GM19240 (cell line): ENCODE data around the gene TANC1.

ENCODE experiments used
- DNase-seq: peaks from one replicate; pipeline ENCODE4 v3.0.0; 2011; ENCODE audit warnings: low spot score; ENCODE audit not compliant: insufficient read length

The TANC1 gene

DNA sequence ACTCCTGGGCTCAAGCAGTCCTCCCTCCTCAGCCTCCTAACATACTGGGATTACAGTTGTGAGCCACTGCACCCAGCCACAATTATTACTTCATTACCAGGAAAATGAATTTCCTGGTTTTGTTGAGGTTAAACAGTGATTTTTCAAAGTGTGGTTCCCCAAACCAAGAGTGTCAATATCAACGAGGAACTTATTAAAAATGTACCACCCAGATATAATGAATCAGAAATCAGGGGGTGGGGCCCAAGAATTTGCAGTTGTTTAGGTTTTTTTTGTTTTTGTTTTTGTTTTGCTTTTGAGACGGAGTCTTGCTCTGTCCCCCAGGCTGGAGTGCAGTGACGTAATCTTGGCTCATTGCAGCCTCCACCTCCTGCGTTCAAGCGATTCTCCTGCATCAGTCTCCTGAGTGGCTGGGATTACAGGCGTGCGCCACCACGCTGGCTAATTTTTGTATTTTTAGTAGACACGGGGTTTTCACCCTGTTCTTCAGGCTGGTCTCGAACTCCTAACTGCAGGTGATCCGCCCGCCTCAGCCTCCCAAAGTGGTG lies 224.0 kb downstream of the TANC1 start:
- no peak for DNase-seq

DNA sequence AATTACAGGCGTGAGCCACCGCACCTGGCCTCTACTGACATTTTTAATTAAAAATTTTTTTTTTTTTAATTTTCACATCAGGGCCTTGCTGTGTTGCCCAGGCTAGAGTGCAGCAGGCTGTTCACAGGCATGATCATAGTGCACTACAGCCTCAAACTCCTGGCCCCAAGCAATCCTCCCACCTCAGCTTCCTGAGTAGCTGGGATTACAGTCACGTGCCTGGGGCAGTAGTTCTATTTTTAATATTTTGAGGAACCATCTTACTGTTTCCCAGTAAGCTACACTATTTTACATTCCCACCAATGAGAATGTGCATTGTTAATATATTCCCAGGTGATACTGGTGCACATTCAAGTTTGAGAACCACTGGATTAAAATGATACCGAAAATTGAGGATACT lies 225.4 kb downstream of the TANC1 start:
- DNase-seq = no peak

DNA sequence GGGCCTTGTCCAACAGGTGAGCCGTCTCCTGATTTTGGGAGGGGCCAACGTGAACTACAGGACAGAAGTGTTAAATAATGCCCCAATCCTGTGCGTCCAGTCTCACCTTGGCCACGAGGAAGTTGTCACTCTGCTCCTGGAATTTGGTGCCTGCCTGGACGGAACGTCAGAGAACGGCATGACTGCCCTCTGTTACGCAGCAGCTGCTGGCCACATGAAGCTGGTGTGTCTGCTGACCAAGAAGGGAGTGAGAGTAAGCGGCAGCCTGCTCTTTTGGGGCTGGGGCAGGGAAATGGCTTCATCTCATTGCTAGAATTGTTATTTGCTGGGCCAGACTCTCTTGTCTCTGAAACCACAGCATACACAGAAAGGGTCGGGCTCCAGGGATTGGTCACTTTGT lies 225.8 kb downstream of the TANC1 start:
- no peak for DNase-seq

DNA sequence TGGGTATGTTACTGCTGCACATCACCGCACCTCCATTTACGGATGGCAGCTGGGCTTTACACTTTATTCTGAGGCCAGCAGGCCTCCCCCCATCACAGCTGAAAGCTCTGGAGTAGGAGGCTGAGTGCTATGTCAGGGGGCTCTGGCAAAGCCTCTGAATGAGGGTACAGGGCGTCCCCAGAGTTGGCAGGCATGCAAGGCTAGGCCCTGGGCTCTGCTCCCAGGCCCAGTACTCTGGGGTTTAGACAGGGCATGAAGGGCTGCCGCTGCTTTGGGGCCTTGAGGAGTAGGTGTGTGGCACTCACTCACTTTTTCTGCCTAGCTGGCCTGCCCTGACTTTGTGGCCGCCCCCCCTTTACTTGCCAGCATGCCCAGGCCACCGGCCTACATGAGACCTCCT lies 227.3 kb downstream of the TANC1 start:
- no peak for DNase-seq

DNA sequence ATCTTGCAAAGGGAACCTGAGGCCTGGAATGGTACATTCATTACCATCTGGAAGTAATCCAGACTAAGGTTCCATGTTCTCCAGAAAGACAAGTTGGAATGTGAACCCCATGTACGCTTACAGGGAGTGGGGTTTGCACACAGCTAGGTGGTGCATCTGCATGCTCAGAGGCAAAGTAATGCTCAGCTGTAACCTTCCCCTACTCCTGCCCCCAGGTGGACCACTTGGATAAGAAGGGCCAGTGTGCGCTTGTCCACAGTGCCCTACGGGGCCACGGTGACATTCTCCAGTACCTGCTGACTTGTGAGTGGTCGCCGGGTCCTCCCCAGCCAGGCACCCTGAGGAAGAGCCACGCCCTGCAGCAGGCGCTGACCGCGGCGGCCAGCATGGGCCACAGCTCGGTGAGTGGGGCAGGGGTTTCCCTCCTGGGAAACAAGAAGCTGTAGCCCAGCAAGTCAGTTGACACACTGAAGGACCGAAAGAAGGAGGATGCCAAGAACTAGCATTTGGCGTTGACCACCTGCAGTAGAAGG lies 228.0 kb downstream of the TANC1 start:
- DNase-seq = no peak

DNA sequence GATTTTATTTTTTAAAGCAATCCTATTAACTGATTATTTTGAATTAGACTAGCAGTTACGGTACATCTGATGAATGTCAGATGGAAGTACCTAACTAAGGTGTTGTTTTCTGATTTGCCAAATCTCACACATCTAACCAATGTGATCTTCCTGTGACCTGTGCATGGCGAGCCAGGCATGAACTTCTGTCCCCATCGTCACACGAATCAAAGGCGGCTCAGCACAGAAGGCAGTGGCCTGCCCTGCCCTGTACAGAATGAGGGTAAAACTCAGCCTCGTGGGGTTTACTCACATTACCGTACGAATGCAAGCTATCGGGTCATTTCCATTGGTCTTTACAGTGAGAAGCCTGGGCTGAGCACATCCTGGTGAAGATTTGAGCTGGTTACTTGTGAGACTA lies 230.8 kb downstream of the TANC1 start:
- no peak for DNase-seq

DNA sequence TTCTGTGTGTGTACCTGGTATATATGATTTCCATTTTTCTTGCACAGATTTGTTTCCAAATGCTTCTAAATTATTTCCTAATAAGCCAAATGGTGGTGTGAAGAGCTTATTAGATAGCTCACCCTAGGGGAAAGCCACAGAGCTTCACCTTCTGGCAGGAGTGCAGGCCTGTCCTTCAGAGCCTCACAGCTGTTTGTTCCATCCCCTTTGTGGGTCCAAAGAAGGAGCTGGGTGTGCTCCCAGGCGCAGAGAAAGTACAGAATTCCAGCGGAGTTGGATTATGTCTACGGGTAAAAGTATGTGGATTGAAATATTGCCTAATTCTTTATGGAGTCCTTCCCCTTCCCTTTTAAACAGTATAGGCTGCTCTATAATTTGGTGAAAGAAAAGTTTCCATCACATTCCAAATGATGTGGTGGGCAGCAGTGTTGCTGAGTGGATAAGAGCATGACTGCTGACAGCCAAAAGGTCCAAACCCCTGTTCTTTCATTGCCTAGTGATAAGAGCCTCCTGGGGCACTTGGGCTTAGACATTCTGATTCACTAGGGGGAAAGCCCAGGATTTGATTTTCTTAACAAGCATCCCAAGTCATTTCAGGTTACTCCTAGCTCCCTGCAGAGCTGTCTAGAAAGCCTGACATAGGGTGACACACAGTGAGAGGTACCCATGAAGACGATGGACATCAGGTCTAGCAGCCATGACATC lies 231.5 kb downstream of the TANC1 start:
- DNase-seq = no peak

DNA sequence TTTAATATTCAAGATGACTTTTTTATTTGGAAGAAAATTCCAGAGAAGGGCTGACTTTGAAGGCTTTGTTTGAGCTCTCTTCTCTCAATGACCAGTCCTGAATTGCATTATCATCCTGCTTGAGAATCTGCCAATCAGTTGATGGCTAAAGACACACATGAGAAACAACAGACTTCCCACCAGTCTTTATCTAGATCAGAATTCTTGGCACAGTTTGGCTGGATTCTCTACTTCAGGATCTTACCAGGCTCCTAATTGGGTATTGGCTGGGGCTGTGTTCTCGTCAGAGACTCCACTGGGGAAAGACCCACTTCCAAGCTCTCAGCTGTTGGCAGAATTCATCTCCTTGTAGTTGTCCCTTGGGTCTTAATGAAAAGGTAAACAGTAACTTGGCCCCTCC lies 232.1 kb downstream of the TANC1 start:
- no peak for DNase-seq

DNA sequence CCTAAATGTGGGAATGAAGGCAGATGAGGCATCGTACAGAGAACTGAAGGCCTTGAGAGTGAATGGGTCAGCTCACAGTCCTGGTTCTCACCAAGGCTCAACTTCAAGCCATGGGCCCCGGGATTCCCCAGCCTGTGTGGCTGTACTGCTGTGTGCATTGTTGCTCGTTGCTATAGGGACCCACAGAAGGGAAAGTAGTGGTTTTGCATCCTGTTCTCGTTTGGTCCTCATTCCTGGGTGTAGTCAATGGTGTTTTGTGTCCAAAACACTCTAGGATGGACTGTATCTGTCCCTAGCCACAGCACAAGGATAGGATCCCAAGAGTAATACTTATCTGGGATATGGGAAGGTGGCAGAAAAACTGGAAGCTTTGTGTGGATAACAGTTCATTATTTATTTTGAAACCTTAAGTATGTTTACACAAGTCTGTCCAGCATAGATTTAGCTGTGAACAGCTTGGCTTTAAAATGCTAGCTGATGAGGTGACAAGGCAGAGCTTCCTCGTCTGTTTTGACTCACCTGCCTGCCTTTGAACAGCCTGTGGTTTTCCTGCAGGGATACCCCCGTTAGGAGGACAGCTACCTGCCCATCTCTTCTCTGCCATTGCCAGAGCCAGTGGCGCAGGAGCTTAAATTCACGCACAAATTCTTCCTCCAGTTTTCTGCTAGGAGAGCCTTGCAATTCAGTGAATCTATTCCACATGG lies 233.1 kb downstream of the TANC1 start:
- peak; percentile 80 for DNase-seq

DNA sequence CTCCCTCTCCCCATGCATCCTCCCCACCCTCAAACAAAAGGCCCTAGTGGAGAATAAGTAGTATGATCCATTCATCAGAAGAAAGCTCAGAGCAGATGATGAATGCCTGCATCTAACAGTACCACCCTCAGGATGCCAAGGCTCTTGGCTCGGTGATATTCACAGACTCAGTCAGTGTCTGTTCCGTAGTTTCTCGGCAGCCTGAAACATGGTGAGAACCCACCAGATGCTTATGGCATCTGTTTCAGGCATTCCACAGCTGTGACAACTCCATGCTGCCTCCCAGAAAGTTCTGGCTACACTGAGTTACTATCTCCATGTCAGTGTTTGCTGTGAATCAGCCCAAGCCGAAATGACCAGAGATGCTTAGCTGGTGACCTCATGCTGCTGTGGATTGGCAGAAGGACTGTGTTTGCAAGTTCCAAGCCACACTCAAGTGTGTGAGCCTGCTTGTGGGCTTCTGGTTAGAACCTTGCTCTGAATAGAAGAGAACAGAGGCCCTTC lies 234.2 kb downstream of the TANC1 start:
- DNase-seq = no peak

DNA sequence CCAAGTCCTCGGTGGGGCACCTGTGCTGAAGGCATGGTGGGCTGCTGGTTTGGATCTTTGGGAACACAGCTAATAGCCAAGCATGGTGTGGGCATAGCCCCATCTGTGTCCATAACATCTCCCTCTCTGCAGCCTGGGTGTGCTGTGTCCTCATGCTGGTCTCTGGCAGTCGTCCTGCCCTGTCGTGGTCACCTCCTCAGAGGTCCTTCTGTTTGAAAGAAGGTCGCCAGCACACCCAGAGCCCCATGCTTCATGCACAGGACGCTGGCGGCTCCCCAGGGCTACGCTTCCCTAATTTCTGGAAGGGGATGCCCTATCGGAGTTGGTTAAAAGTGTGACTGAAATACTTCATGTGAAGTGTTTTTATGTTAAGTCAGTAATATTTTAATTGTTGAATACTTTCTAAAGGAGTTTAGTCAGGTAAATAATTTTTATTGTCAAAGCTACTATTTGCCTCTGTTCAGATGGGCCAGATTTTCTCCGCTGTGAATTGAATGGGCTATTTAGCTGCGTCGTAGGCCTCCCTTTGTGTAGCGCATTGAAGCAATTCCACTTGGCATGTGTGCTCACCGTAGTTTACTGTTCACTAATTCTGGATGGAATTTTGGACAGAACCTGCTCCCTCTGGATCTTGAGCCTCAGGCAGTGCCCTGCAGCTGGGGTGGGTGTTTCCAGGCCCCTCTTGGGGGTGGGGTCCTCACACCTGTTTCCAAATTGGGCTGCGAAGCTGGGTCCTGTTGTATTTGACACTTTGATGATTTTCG lies 236.1 kb downstream of the TANC1 start:
- no peak for DNase-seq

DNA sequence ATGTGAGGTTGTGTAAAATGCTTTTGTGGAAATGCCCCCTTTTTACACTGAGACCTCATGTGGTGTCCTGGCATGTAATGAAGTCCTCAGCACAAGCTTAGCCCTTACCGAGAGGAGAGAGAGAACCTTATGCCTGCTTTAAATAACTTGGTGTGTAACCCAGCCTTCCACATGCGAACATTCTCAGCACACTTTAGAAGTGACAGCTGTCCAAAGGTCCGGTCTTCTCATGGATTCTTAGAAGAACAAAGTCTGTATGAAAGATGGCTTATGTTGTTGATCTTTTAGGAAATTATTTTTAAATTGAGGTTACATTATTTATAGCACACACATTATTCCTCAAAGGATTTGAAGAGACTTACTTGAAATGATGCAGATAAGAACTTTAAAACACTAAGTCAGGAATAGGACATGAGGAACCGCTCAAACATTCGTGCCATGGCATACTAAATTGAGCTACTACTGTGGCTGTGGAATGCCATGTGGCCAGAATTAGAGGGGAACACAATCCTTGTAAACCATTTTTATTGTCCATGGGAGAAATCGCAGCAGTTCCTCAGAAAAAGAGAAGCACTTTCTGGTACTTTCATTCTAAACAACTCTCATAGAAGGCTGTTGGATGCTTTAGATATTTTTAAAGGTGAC lies 238.4 kb downstream of the TANC1 start:
- DNase-seq = no peak

DNA sequence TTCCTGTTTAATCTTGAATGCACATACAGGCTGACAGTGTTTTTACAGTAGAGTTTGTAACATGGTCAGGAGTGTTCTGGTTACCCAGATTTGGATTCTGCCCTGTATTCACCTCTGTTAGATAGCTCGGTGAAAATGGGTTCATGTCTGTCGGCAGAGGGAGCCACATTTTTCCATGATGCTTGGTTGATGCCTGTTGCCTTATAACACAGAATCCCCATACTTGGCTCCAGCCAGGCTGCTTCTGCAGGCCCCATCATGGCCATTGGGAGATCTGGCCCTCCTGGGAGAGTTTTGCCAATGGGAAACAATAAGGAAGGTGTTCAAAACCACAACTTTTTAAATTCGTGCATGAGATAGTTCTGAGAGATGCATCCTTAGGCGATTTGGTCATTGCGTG lies 240.0 kb downstream of the TANC1 start:
- DNase-seq = no peak

DNA sequence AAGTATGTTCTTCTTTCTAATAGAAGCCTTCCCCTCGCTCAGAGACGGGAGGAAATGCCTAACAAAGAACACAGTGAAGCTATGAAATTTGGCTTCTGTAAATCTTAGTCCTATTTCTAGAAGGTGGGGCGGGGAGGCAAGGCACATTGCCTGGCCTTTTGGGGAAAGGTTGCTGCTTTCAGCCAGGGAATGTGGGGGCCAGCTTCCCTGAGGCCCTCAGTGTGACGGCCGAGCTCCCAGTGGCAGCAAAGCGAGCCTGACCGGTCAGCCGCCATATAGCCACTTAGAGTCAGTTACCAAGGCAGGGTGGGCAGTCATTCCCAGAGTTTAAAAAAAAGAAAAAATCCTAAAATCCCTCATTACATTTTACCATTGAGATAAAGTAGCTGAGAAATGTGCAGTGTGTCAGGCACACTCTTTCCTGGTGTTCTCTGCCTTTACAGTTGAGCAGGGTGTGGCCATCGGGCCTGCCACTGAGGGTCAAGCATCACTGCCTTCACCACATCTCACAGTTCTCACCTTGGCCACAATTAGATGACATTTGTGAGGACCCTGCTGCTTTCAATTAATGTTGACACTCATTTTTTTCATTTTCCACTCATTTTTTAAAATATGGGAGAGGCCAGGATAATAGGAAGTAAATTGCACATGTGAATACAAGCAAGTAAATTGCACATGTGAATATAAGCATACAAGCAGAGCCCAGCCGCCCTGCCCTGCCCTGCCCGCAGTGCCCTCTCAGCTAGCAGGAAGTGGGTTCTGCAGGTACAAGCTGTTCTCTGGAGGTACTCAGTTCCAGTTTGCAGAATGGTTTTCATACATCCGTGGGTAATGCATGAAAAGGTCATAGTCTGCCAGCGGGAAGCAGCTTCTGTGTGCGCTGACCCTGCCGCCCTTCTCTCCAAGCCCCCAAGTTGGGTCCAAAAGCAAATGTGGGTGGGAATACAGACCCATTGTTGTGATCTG lies 241.2 kb downstream of the TANC1 start:
- no peak for DNase-seq

DNA sequence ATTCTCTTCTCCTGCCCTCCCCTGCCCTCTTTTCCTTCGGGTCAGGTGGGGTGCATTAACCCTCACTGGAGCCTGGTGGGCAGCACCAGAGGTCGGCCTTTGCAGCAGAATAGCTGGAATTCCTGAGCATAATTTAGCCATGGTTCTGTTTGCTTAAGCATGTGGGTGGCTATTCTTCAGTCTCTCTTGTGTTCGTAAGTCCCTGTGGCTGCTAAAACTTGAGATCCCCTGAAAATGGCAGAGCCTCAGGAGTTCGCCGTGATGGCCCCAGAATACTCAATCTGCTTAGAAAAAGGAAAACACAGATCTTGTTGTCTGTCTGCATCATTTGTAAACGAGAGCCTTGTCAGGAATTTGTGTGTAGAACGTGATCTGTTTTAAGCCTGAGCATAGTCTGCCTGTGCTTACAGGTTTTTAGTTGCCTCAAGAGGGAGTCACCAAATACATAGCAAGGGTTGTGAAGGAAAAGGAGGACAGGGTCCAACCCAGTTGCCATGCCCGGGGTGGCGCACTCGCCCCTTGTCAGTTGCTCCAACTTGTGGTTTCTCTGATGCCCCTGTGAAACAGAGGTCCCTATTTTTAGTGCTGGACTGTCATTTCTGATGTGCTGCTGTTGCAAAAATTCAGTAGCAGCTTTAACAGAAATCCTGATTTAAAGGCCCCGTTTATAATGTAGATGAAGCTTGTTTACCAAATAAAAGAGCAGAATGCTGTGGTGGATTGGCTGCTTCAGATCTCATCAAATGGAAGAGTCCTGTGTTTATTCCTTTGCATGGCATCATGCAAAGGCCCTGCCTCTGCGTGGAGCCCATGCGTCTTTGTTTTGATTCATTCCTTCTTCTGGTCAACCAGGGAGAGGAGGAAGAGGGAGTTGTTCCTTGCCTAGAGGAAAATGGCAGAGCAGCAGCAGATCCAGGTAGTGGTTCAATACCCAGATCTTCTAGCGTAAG lies 243.3 kb downstream of the TANC1 start:
- DNase-seq = no peak

DNA sequence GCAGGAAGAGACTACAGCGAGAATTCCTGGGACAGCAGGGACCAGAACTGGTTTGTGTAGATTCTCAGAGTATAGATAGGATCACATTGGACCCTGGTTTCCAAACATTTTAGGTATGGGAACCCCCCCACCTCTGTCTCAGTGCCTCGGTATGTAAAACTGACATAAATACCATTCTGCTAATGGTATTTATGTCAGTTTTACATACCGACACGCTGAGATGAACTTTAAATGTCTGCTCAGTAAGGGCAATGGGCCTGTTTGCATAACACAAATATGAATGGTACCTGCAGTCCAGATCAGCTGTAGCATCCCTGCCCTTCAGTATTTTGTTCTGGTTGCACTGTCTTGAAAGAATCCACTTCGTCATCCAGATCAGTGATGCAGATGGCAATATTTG lies 244.9 kb downstream of the TANC1 start:
- DNase-seq = no peak

DNA sequence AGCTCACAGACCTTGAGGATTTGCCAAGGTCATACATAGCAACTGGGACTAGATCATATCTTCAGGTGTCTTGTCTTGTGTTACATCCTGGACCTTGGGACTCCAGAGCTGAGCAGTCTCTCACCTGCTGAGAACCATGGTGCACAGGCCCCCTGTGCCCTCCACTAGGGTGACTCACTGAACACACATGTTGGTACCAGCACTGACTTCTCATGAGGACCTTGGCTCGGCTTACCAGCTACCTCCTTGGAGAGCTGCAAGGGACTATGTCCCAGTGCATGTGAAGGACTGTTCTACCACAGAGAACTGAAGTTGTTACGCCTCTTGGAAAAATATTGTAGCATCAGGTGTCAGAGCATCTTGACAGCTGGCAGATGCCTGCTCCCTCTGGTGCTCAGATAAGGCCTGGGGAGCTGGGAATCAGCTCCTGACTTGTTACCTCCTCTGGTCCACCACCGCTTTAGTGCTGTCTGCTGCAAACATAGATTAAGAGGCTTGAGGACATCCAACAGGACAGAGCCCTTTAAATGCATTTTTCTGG lies 246.0 kb downstream of the TANC1 start:
- no peak for DNase-seq

DNA sequence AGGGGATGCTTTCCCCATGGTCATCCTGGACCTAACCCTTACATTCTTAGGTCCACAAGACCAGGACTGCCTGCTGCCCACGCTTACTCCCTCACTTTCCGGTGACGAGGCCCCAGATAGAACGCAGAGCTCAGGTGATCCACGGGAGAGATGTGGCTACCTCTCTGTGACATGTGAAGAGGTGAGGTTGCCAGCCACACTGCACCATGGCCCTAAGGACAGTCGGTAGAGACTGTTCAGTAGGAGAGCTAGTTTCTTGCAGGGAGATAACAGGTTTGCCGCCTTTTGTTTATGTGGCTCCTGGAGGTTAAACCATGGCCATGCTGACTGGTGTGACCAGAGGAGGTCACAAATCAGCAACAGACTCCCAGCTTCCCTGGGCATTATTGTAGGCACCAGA lies 246.7 kb downstream of the TANC1 start:
- DNase-seq = no peak

DNA sequence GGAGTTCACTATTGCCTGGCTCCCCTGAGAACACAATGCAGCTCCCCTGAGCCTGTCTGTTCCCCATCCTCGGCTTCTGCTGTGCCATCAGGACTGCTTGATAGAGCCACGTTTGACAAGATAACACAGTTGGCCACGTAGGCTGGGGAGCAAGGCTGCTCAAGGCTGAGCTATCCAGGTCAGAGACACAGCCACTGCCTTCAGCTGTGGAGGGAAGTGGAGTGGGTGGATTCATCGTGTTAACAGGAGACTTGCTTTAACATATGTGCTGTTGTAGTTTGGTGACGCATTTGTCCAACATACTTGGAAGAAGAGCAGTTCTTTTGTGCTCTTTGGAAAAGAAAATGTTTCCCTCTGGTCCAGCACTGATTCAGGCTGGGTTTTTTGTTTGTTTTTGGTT lies 249.2 kb downstream of the TANC1 start:
- DNase-seq = no peak
